PC-9 (cell line): ENCODE measurements around the gene TDP2. TPM values are rescaled to one million over a fixed set of nuclear protein-coding genes. Genes with fewer than 3 reads are reported as not detected.

Experiments used
- BruUV-seq: library from RNA; stranded (reverse); fragments of 400-500 nt; replicated peaks from 2 replicates; lab custom pipeline; 2021; lab: Mats Ljungman, UMichigan
- CTCF ChIA-PET: fragments of 300-600 bp; sonication (Branson Sonifier 250); formaldehyde crosslinking; loops from one replicate; lab custom pipeline; 2022; ENCODE audit warnings: antibody characterized with exemption; lab: Charles Lee
- POLR2A ChIA-PET: fragments of 300-600 bp; sonication (Branson Sonifier 250); formaldehyde crosslinking; loops from one replicate; lab custom pipeline; 2022; ENCODE audit warnings: antibody characterized with exemption; ENCODE audit not compliant: unreplicated experiment; lab: Charles Lee
- DNase-seq, 2 experiments: peaks; one replicate each; pipeline versions ENCODE4 v3.0.0 to v3.0.0-alpha.2; 2015 to 2022; ENCODE audit warnings: mixed read lengths in 1 of 2
- H2AFZ ChIP-seq: fragments of 200-600 bp; sonication (generic); 2 replicates; pipeline ENCODE4 v1.8.1; 2017; ENCODE audit warnings: antibody characterized with exemption
- H3F3A ChIP-seq: fragments of 200-600 bp; sonication (generic); 2 replicates; pipeline ENCODE4 v1.8.1; 2017; ENCODE audit warnings: antibody characterized with exemption, mild to moderate bottlenecking, low read depth; ENCODE audit not compliant: insufficient read depth
- H3K27ac ChIP-seq: fragments of 200-600 bp; sonication (generic); 2 replicates; pipeline ENCODE4 v1.6.1; 2016; ENCODE audit warnings: mixed run types
- H3K27me3 ChIP-seq: fragments of 200-600 bp; sonication (generic); 2 replicates; pipeline ENCODE4 v1.6.1; 2016; ENCODE audit warnings: low read depth, mixed run types; ENCODE audit not compliant: insufficient read depth
- H3K36me3 ChIP-seq: fragments of 200-600 bp; sonication (generic); 2 replicates; pipeline ENCODE4 v1.6.1; 2016; ENCODE audit warnings: low read depth, mixed run types
- H3K4me1 ChIP-seq: fragments of 200-600 bp; sonication (generic); replicated peaks from 2 replicates; pipeline ENCODE4 v1.6.1; 2016; ENCODE audit warnings: mixed run types; ENCODE audit not compliant: insufficient read depth
- H3K4me2 ChIP-seq: fragments of 200-600 bp; sonication (generic); 2 replicates; pipeline ENCODE4 v1.6.1; 2017; ENCODE audit warnings: mixed run types
- H3K4me3 ChIP-seq: fragments of 200-600 bp; sonication (generic); 2 replicates; pipeline ENCODE4 v1.6.1; 2016; ENCODE audit warnings: mixed run types
- H3K79me2 ChIP-seq: fragments of 200-600 bp; sonication (generic); 2 replicates; pipeline ENCODE4 v1.6.1; 2017; ENCODE audit warnings: low read depth, mixed run types
- H3K9me2 ChIP-seq: fragments of 200-600 bp; sonication (generic); 2 replicates; pipeline ENCODE4 v1.8.1; 2017; ENCODE audit warnings: mild to moderate bottlenecking; ENCODE audit not compliant: insufficient read depth
- H3K9me3 ChIP-seq: fragments of 200-600 bp; sonication (generic); 2 replicates; pipeline ENCODE4 v1.8.1; 2016; ENCODE audit warnings: low read depth; ENCODE audit not compliant: insufficient read depth
- H4K20me1 ChIP-seq: fragments of 200-600 bp; sonication (generic); 2 replicates; pipeline ENCODE4 v1.8.1; 2017; ENCODE audit not compliant: insufficient read depth
- EZH2 ChIP-seq: fragments of 200-600 bp; sonication (generic); IDR thresholded peaks from 2 replicates; pipeline ENCODE4 v1.8.0; 2017; ENCODE audit warnings: antibody characterized with exemption, low read depth
- intact Hi-C: fragments of 100-400 bp; cut with micrococcal nuclease; formaldehyde crosslinking; loops from one replicate; pipeline ENCODE4 v1.10.0; 2022; ENCODE audit not compliant: unreplicated experiment
- total RNA-seq: library from RNA; stranded (reverse); gene quantifications from 2 replicates; pipeline ENCODE4 v1.2.3, GENCODE V29; 2021
- TF ChIP-seq, protein P1 (sequence below): fragments of 200-600 bp; sonication (generic); conservative IDR thresholded peaks from 2 replicates; pipeline ENCODE4 v1.6.1; 2017; ENCODE audit warnings: mixed run types, antibody characterized with exemption, mild to moderate bottlenecking, moderate library complexity

TDP2 gene
- total RNA-seq, 1 experiment from 2014 or later, result 95.8 TPM

DNA sequence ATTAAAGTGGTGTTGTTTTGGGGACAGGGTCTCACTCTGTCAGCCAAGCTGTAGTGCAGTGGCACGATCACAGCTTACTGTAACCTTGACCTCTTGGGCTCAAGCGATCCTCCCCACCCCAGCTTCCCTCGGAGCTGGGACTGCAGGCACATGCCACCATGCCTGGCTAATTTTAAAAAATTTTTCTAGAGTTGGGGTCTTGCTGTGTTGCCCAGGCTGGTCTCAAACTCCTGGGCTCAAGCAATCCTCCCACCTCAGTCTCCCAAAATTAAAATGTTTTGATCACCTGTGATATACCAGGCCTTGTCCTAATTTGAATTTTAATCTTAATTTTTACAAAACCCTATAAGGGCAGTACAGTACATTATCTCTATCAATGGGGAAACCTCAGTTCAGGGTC is 25.7 kb upstream of the TDP2 start:
- Histone ChIP-seq H3K9me3 (no peaks in the 10 kb centered on the region), H2AFZ (no peak overlapping the region), H3K27me3 (no peaks in the 10 kb centered on the region), H3K27ac (no peak overlapping the region), H3F3A (peaks cover 3% of the 10 kb centered on the region; the same call in 1 of the 2 replicates), H3K4me3 (no peak overlapping the region), H4K20me1 (no peaks in the 10 kb centered on the region), H3K9me2 (no peaks in the 10 kb centered on the region), H3K79me2 (no peaks in the 10 kb centered on the region), H3K36me3 (no peaks in the 10 kb centered on the region), H3K4me1 (no peaks in the 10 kb centered on the region), H3K4me2 (no peak overlapping the region)
- POLR2A ChIA-PET, result interaction anchor here (0.6 kb wide), 1 partner anchor 62 kb away, joined by 3 read pairs; no protein-coding TSS in a partner anchor
- no peak for DNase-seq
- intact Hi-C loops, result no loop called here
- no TSS peak for BruUV-seq
- TF ChIP-seq, protein P1, sequence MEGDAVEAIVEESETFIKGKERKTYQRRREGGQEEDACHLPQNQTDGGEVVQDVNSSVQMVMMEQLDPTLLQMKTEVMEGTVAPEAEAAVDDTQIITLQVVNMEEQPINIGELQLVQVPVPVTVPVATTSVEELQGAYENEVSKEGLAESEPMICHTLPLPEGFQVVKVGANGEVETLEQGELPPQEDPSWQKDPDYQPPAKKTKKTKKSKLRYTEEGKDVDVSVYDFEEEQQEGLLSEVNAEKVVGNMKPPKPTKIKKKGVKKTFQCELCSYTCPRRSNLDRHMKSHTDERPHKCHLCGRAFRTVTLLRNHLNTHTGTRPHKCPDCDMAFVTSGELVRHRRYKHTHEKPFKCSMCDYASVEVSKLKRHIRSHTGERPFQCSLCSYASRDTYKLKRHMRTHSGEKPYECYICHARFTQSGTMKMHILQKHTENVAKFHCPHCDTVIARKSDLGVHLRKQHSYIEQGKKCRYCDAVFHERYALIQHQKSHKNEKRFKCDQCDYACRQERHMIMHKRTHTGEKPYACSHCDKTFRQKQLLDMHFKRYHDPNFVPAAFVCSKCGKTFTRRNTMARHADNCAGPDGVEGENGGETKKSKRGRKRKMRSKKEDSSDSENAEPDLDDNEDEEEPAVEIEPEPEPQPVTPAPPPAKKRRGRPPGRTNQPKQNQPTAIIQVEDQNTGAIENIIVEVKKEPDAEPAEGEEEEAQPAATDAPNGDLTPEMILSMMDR, result no peak
- no peak for TF ChIP-seq EZH2
- CTCF ChIA-PET, result interaction anchor here (0.6 kb wide), 1 partner anchor 414 kb away, joined by 3 read pairs; no protein-coding TSS in a partner anchor

DNA sequence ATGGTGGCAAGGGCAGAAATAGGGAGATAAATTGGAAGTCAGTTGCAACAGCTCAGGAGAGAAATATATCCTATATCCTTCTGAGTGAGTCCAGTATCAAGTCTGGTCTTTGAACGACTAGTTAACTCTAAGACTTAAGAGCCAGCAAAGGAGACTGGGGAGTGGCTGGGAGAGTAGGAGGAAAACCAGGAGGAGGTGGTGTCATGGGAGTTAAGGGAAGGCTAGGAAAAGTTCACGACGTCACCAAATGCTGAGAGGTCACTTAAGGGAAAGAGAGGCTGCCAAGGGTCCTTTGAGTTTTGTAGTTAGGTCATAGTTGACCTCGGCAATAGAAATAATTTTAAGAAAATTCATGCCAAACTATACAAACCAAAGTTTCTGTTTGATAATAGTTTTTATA is 25.3 kb upstream of the TDP2 start:
- Histone ChIP-seq H3K36me3 (0 out of 2 replicates have a peak, but pooled peaks cover 4% of the 10 kb centered on the region), H3K9me2 (peaks cover 3% of the 10 kb centered on the region; the same call in 1 of the 2 replicates), H3K27me3 (no peaks in the 10 kb centered on the region), H3K27ac (no peak overlapping the region), H3K4me1 (peaks cover 2% of the 10 kb centered on the region), H3F3A (peaks cover 3% of the 10 kb centered on the region; the same call in 1 of the 2 replicates), H3K4me3 (no peak overlapping the region), H2AFZ (no peak overlapping the region), H3K4me2 (no peak overlapping the region), H3K9me3 (no peaks in the 10 kb centered on the region), H3K79me2 (no peaks in the 10 kb centered on the region), H4K20me1 (no peaks in the 10 kb centered on the region)
- intact Hi-C loops, result no loop called here
- POLR2A ChIA-PET, result interaction anchor here (0.6 kb wide), 1 partner anchor 63 kb away, joined by 3 read pairs; no protein-coding TSS in a partner anchor
- no peak for TF ChIP-seq EZH2
- TF ChIP-seq, protein P1, result no peak
- DNase-seq, result no peak
- BruUV-seq, result no TSS peak
- CTCF ChIA-PET, result no interaction called here

DNA sequence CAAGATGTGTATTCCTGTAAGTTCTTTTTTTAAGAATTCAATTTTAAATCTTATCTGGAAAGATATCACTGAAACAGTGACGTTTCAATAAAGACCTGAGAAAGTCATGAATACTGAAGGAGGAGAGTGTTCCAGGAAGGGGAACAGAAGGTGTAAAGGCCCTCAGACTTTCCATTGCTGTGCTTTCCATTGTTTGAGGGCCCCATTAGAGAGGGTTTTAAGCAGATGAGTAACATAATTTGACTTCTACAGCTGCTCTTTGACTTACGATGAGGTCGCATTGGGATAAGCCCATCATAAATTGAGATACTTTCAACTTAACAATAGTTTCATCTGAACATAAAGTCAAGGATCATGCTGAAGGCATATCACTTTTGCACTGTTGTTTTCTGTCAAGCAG is 24.9 kb upstream of the TDP2 start:
- CTCF ChIA-PET, result interaction anchor here (0.6 kb wide), 1 partner anchor 389 kb away, joined by 6 read pairs; no protein-coding TSS in a partner anchor
- TF ChIP-seq EZH2, result no peak
- TF ChIP-seq, protein P1, result no peak
- BruUV-seq, result no TSS peak
- intact Hi-C loops, result no loop called here
- H3K4me3 ChIP-seq, result no peak overlapping the region
- H3K4me2 ChIP-seq, result no peak overlapping the region
- no peak overlapping the region for H2AFZ ChIP-seq
- no peaks in the 10 kb centered on the region for H3K27me3 ChIP-seq
- peaks cover 3% of the 10 kb centered on the region; the same call in 1 of the 2 replicates for H3F3A ChIP-seq
- H3K9me2 ChIP-seq, result peaks cover 5% of the 10 kb centered on the region; the same call in 1 of the 2 replicates
- no peaks in the 10 kb centered on the region for H3K79me2 ChIP-seq
- H3K27ac ChIP-seq, result no peak overlapping the region
- POLR2A ChIA-PET, result interaction anchor here (0.6 kb wide), 1 partner anchor 63 kb away, joined by 3 read pairs; no protein-coding TSS in a partner anchor
- no peaks in the 10 kb centered on the region for H3K9me3 ChIP-seq
- DNase-seq, result no peak
- H3K36me3 ChIP-seq, result 0 out of 2 replicates have a peak, but pooled peaks cover 4% of the 10 kb centered on the region
- H4K20me1 ChIP-seq, result no peaks in the 10 kb centered on the region
- H3K4me1 ChIP-seq, result peaks cover 7% of the 10 kb centered on the region
